Measurements from ENCODE around the gene AKT3. TPM values are rescaled to one million over a fixed set of nuclear protein-coding genes. Genes with fewer than 3 reads are reported as not detected.

AKT3 gene
- total and polyA plus RNA-seq, 2 experiments from 2014 or later: 3.5 to 23.4 TPM

- H3K27ac ChIP-seq: no peak overlapping the region
- H3K27me3 ChIP-seq: no peaks in the 10 kb centered on the region
- no peaks in the 10 kb centered on the region for H3K4me1 ChIP-seq (ENCODE audit: low read depth)
- H3K9me3 ChIP-seq (ENCODE audit: low read depth): no peaks in the 10 kb centered on the region
- DNase-seq (ENCODE audit: low read depth in 1 of 2, low spot score in 1 of 2): no peak
- H3K36me3 ChIP-seq: no peaks in the 10 kb centered on the region
- TF ChIP-seq, protein P1, sequence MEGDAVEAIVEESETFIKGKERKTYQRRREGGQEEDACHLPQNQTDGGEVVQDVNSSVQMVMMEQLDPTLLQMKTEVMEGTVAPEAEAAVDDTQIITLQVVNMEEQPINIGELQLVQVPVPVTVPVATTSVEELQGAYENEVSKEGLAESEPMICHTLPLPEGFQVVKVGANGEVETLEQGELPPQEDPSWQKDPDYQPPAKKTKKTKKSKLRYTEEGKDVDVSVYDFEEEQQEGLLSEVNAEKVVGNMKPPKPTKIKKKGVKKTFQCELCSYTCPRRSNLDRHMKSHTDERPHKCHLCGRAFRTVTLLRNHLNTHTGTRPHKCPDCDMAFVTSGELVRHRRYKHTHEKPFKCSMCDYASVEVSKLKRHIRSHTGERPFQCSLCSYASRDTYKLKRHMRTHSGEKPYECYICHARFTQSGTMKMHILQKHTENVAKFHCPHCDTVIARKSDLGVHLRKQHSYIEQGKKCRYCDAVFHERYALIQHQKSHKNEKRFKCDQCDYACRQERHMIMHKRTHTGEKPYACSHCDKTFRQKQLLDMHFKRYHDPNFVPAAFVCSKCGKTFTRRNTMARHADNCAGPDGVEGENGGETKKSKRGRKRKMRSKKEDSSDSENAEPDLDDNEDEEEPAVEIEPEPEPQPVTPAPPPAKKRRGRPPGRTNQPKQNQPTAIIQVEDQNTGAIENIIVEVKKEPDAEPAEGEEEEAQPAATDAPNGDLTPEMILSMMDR (IDR thresholded peaks at IDR 0.05; ENCODE audit: low read depth, low read length): no peak
- no peak overlapping the region for H3K4me3 ChIP-seq
These were observed 210.9 kb downstream of the AKT3 start for GRCh38 chr1:243639027-243639658.

GRCh38 chr1:243638186-243638585, 211.9 kb downstream of the AKT3 start:
- Histone ChIP-seq H3K27me3 (no peaks in the 10 kb centered on the region), H3K36me3 (no peaks in the 10 kb centered on the region), H3K9me3 (ENCODE audit: low read depth) (no peaks in the 10 kb centered on the region), H3K27ac (no peak overlapping the region), H3K4me1 (ENCODE audit: low read depth) (no peaks in the 10 kb centered on the region), H3K4me3 (no peak overlapping the region)
- no peak for DNase-seq (ENCODE audit: low read depth in 1 of 2, low spot score in 1 of 2)
- TF ChIP-seq, protein P1 (IDR thresholded peaks at IDR 0.05; ENCODE audit: low read depth, low read length): no peak

- Histone ChIP-seq H3K27ac (no peak overlapping the region), H3K4me1 (ENCODE audit: low read depth) (no peaks in the 10 kb centered on the region), H3K4me3 (no peak overlapping the region), H3K36me3 (no peaks in the 10 kb centered on the region), H3K27me3 (no peaks in the 10 kb centered on the region), H3K9me3 (ENCODE audit: low read depth) (no peaks in the 10 kb centered on the region)
- DNase-seq (ENCODE audit: low read depth in 1 of 2, low spot score in 1 of 2): peak in 1 of 2 donors; percentile 8
- TF ChIP-seq, protein P1 (IDR thresholded peaks at IDR 0.05; ENCODE audit: low read depth, low read length): no peak
These were observed 221.6 kb downstream of the AKT3 start for GRCh38 chr1:243628476-243628907.

GRCh38 chr1:243623841-243624240, 226.2 kb downstream of the AKT3 start:
- no peaks in the 10 kb centered on the region for H3K27me3 ChIP-seq
- H3K36me3 ChIP-seq: no peaks in the 10 kb centered on the region
- no peaks in the 10 kb centered on the region for H3K9me3 ChIP-seq (ENCODE audit: low read depth)
- no peak overlapping the region for H3K4me3 ChIP-seq
- no peaks in the 10 kb centered on the region for H3K4me1 ChIP-seq (ENCODE audit: low read depth)
- DNase-seq (ENCODE audit: low read depth in 1 of 2, low spot score in 1 of 2): no peak
- no peak overlapping the region for H3K27ac ChIP-seq
- TF ChIP-seq, protein P1 (IDR thresholded peaks at IDR 0.05; ENCODE audit: low read depth, low read length): no peak

DNA sequence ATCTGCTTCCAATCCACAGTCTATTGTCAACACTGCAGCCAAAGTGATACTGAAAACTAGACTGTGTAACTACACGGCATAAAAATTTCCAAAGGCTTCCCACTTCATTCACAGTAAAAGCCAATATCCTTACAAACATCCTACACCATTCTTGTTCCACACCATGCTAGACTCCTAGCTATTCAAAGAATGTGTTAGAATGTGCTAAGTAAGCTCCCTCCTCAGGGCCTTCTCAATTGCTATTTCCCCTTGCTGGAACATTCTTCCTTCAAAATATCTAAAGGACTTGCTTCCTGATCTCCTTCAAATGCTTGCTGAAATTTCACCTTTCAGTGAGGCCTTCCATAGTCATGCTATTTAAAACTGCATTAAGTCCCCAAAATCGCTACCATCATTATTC, 228.1 kb downstream of the AKT3 start:
- H3K9me3 ChIP-seq (ENCODE audit: low read depth): no peaks in the 10 kb centered on the region
- H3K36me3 ChIP-seq: no peaks in the 10 kb centered on the region
- no peaks in the 10 kb centered on the region for H3K27me3 ChIP-seq
- H3K4me1 ChIP-seq (ENCODE audit: low read depth): no peaks in the 10 kb centered on the region
- TF ChIP-seq, protein P1 (IDR thresholded peaks at IDR 0.05; ENCODE audit: low read depth, low read length): no peak
- no peak overlapping the region for H3K4me3 ChIP-seq
- H3K27ac ChIP-seq: no peak overlapping the region
- DNase-seq (ENCODE audit: low read depth in 1 of 2, low spot score in 1 of 2): no peak

All from cardiac muscle cell (in vitro differentiated cells and primary cell).